RWPE2 (cell line): ENCODE data around the gene EMILIN3.

Source experiments
- ATAC-seq: fragments of 200-7000 bp; cut with Tn5 transposase; 3 replicates; pipeline ENCODE4 v1.9.1; 2021; ENCODE audit warnings: low read depth
- DNase-seq: peaks from one replicate; pipeline ENCODE4 v3.0.0-alpha.2; 2020; ENCODE audit warnings: low spot score
- H3K27ac ChIP-seq: fragments of 450-650 bp; 2 replicates; pipeline ENCODE4 v1.5.1; 2017; ENCODE audit warnings: mild to moderate bottlenecking; ENCODE audit not compliant: poor library complexity, severe bottlenecking
- H3K27me3 ChIP-seq: fragments of 250-450 bp; sonication (Bioruptor Pico); 2 replicates; pipeline ENCODE4 v1.5.1; 2021; ENCODE audit warnings: mild to moderate bottlenecking, moderate library complexity; ENCODE audit not compliant: insufficient read depth, poor library complexity, severe bottlenecking
- H3K36me3 ChIP-seq: fragments of 250-450 bp; sonication (Bioruptor Pico); 2 replicates; pipeline ENCODE4 v1.5.1; 2020; ENCODE audit warnings: low read depth, mild to moderate bottlenecking, moderate library complexity
- H3K4me1 ChIP-seq: fragments of 250-450 bp; sonication (Bioruptor Pico); 2 replicates; pipeline ENCODE4 v1.5.1; 2021; ENCODE audit warnings: mild to moderate bottlenecking, moderate library complexity; ENCODE audit not compliant: insufficient read depth, poor library complexity, severe bottlenecking
- H3K4me3 ChIP-seq: fragments of 250-450 bp; sonication (Bioruptor Pico); 2 replicates; pipeline ENCODE4 v1.5.1; 2021; ENCODE audit warnings: mild to moderate bottlenecking, moderate library complexity; ENCODE audit not compliant: severe bottlenecking
- H3K9me3 ChIP-seq: fragments of 250-450 bp; sonication (Bioruptor Pico); 2 replicates; pipeline ENCODE4 v1.5.1; 2021; ENCODE audit warnings: mild to moderate bottlenecking, moderate library complexity; ENCODE audit not compliant: severe bottlenecking
- CTCF ChIP-seq: fragments of 450-650 bp; IDR thresholded peaks from one replicate; pipeline ENCODE4 v1.5.1; 2017; ENCODE audit warnings: mild to moderate bottlenecking, moderate library complexity; ENCODE audit not compliant: poor library complexity, severe bottlenecking

EMILIN3 gene

GRCh38 chr20:41355192-41355591, 11.4 kb downstream of the EMILIN3 start:
- H3K9me3 ChIP-seq: no peaks in the 10 kb centered on the region
- TF ChIP-seq CTCF: no peak
- H3K36me3 ChIP-seq: peaks cover 54% of the 10 kb centered on the region
- no peak overlapping the region for H3K27ac ChIP-seq
- H3K27me3 ChIP-seq: no peaks in the 10 kb centered on the region
- H3K4me1 ChIP-seq: no peaks in the 10 kb centered on the region
- ATAC-seq: no peak
- no peak for DNase-seq
- no peak overlapping the region for H3K4me3 ChIP-seq

DNA sequence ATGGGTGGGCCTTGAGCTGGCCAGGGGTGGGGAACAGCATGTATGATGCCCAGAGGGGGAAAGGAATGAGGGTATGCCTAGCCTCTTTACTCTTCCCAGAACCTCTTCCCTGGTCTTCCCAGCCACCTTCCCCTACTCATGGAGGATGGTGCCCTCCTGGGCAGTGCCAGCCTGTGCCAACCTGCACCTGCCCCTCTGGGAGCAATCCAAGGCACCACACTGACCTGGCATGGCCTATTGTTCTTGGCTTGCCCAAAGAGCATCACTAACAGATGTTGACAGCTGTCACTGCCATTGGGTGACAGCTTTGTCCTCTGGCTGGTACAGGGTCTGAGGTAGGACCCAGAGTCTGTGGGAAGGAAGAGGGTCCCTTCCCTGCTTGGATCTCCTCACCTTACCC, 13.1 kb downstream of the EMILIN3 start:
- Histone ChIP-seq H3K27ac (no peak overlapping the region), H3K4me3 (no peak overlapping the region), H3K4me1 (no peaks in the 10 kb centered on the region), H3K27me3 (no peaks in the 10 kb centered on the region), H3K36me3 (peaks cover 71% of the 10 kb centered on the region), H3K9me3 (no peaks in the 10 kb centered on the region)
- TF ChIP-seq CTCF: no peak
- ATAC-seq (no peak), DNase-seq (no peak)

DNA sequence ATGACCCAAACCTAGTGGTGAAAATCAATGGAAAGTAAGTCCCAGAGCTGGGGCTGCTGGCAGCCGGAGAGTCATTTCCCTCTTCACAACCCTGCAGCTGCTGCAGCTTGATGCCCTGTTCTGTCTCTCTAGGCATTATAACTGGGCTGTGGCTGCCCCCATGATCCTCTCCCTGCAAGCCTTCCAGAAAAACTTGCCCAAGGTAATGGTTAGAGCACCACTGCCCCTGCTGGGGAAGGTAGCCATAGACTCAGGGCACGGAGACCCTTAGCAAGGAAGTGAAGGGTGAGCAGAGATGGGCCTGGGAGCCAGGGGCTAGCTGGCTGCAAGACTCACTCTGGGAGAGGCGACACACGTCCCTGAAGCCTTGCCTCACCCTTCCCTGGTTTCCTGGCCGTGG, 14.0 kb downstream of the EMILIN3 start:
- no peaks in the 10 kb centered on the region for H3K9me3 ChIP-seq
- no peak overlapping the region for H3K4me3 ChIP-seq
- TF ChIP-seq CTCF: peak; percentile 17
- no peak overlapping the region for H3K27ac ChIP-seq
- H3K4me1 ChIP-seq: no peaks in the 10 kb centered on the region
- DNase-seq (no peak), ATAC-seq (no peak)
- no peaks in the 10 kb centered on the region for H3K27me3 ChIP-seq
- H3K36me3 ChIP-seq: peaks cover 74% of the 10 kb centered on the region

GRCh38 chr20:41352106-41352505, 14.5 kb downstream of the EMILIN3 start:
- TF ChIP-seq CTCF: no peak
- peak; percentile 35; the same call in 2 of the 3 replicates for ATAC-seq
- Histone ChIP-seq H3K27me3 (no peaks in the 10 kb centered on the region), H3K4me3 (no peak overlapping the region), H3K4me1 (no peaks in the 10 kb centered on the region), H3K27ac (no peak overlapping the region), H3K9me3 (no peaks in the 10 kb centered on the region), H3K36me3 (peaks cover 74% of the 10 kb centered on the region)
- no peak for DNase-seq

- no peak for TF ChIP-seq CTCF
Measured at GRCh38 chr20:41350408-41350962, 16.1 kb downstream of the EMILIN3 start.

More at GRCh38 chr20:41350408-41350962, 16.1 kb downstream of the EMILIN3 start:
- Histone ChIP-seq H3K9me3 (no peaks in the 10 kb centered on the region), H3K4me3 (no peak overlapping the region), H3K27me3 (no peaks in the 10 kb centered on the region), H3K36me3 (peaks cover 79% of the 10 kb centered on the region), H3K4me1 (no peaks in the 10 kb centered on the region), H3K27ac (no peak overlapping the region)
- no peak for ATAC-seq
- no peak for DNase-seq
